Adrenal gland (tissue), 5 donors: ENCODE data around the gene DCTN1.

Experiments
- POLR2A ChIP-seq, 2 donors: fragments of 450-650 bp; IDR thresholded peaks; one replicate each; pipeline ENCODE4 v1.6.1; 2017; ENCODE audit warnings: antibody characterized with exemption in 2 of 2, mild to moderate bottlenecking in 2 of 2, moderate library complexity in 1 of 2
- TF ChIP-seq, protein P1 (sequence below), 6 experiments: fragments of 450-650 bp in 4 of 6; fragments of 200-600 bp in 2 of 6; sonication (generic) in 1 of 6; IDR thresholded peaks; 1 replicate in 5 of 6; 2 replicates in 1 of 6; pipeline versions ENCODE4 v1.5.1 to v1.8.0; 2016 to 2021; ENCODE audit warnings: antibody characterized with exemption in 6 of 6, mild to moderate bottlenecking in 2 of 6, moderate library complexity in 1 of 6
- donor health status: DM: no; HTN: no; CAD: no.

DNA sequence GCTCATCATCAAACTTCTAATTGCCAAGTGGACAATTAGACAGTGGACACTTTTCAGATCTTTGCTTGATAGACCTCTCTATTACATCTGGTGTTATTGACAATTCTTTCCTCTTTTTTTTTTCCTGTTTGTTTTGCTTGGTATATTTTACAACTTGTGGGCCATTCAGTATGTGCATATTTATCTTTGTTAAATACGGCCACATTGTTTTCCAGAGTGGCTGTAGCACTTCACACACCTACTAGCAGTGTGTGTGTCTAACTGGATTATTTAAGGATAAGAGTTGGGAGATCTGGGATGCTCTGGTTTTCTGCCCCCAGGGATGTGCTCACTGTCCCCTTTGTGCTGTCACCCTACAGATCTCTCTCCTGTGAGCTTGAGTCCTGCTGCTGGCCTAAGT, 32.8 kb downstream of the DCTN1 start:
- TF ChIP-seq, protein P1, sequence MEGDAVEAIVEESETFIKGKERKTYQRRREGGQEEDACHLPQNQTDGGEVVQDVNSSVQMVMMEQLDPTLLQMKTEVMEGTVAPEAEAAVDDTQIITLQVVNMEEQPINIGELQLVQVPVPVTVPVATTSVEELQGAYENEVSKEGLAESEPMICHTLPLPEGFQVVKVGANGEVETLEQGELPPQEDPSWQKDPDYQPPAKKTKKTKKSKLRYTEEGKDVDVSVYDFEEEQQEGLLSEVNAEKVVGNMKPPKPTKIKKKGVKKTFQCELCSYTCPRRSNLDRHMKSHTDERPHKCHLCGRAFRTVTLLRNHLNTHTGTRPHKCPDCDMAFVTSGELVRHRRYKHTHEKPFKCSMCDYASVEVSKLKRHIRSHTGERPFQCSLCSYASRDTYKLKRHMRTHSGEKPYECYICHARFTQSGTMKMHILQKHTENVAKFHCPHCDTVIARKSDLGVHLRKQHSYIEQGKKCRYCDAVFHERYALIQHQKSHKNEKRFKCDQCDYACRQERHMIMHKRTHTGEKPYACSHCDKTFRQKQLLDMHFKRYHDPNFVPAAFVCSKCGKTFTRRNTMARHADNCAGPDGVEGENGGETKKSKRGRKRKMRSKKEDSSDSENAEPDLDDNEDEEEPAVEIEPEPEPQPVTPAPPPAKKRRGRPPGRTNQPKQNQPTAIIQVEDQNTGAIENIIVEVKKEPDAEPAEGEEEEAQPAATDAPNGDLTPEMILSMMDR (IDR thresholded peaks at IDR 0.05) = no peak
- no peak for TF ChIP-seq POLR2A (IDR thresholded peaks at IDR 0.05)
